Measurements from ENCODE around the gene BCL2L13.
"Not testable (repeated sequence)": the region's sequence is repeated elsewhere in the genome, so short reads cannot be mapped to it uniquely, and the experiment has no call there.

- TF ChIP-seq CTCF, POLR2A, POLR2AphosphoS5 (IDR thresholded peaks at IDR 0.05): not testable (repeated sequence)
Measured at GRCh38 chr22:17764852-17765251, 126.3 kb downstream of the BCL2L13 start.
